ENCODE data around the gene ADORA3.
A peak's percentile ranks its signal among the peaks of the same experiment; 100 is the strongest.
"Not testable (repeated sequence)": the region's sequence is repeated elsewhere in the genome, so short reads cannot be mapped to it uniquely, and the experiment has no call there.

ADORA3 gene

DNA sequence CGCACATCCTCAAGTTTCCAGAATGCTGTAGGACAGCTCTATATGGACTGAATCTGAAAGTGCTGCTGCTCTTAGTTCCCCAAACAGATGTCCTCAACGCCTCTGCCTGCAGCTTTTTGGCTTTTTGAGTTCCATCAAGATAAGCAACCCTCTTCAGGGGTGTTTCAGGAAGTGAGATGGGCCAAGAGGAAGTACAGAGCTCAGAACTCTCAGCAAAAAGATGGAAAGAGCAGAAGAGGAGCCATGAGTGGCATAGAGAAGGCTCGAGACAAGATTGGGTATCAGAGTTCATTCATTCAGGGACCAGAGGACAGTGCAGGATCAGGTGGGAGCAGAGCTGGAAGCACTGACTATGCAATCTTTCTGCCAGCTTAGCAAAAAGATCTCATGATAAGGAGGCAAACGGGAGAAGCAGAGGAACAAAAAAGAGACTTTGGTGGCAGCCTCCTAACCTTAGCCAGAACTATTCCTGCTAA is at the start of gene ADORA3, which contains the start of gene TMIGD3:
Gene ADORA3 (minus strand): TSS at position 49 of the 476 bp plus-strand sequence. CDS start 279 bp downstream, outside the sequence.
Gene TMIGD3 (minus strand): TSS at position 49 of the 476 bp plus-strand sequence. CDS start 279 bp downstream, outside the sequence.
- DNase-seq (ENCODE audit: low read depth), result no peak

DNA sequence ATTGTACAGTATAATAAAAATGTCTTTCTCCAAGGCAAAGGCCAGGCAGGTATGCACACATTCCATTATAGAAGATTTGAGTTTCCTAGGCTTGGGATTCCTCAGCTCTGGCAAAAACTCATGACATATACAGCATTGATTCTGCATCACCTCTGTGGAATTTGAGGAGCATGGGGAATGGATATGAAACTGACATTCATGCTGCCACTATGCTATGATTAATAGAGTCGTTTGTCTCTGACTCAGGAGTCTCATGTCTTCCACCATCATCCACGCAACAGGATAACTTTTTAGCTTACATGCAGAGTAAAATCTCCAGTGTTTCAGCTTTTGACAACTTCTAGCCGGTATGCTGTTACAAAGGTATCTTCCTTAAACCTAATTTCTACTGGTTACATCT is 49.8 kb upstream of the ADORA3 start:
- peak; percentile 64 for DNase-seq (ENCODE audit: low read depth)

DNA sequence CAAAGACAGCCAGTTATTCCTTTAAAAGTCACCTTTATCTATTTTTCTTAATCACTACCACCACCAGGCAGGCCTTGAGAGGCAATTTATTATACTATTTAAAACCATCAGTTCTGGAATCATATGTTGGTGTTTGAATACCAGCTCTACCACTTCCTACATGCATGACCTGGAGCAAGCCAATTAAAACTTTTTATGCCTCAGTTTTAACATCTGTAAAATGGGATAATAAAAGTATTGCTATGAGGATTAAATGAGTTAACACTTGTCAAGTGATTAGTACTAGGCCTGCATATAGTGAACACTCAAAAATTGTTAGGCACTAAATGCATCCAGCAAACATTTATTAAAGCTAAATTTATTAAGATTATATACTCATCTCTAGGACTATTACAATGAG is 49.2 kb upstream of the ADORA3 start:
- DNase-seq (ENCODE audit: low read depth), result no peak

DNA sequence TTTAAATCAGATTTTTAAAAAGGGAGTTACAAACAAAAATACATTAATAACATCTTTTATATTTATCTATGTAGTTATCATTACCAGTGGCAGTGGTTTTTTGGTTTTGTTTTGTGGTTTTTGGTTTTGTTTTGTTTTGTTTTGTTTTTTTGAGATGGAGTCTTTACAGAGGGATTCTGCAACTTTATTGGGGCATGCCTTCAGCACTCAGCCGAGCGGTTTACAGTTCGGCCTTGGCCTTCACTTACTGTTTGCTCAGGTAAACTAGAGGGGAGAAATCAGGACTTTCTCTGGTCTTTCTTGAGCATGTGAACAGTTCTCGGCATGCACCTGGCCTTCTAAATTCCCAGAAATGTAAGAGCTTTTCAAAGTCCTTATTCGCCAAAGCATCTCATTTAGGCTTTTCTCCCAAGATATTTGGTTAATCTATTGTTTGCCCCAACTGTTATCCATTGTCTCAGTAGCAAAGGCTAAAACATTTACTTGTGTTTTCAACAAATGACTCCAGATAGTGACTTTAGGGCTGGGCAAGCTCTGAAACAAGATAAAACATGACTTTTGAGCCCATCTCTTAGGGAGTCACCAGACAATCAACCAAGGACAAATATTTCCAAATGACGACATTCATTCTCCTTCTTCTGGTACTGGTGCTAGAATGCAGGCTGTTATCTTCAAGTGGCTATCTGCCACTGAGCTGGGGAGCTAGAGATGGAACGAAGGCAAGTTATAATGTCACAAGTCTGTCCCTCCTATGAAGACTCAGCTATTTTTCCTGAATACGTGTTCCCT is 48.4 kb upstream of the ADORA3 start:
- DNase-seq (ENCODE audit: low read depth), result no peak

DNA sequence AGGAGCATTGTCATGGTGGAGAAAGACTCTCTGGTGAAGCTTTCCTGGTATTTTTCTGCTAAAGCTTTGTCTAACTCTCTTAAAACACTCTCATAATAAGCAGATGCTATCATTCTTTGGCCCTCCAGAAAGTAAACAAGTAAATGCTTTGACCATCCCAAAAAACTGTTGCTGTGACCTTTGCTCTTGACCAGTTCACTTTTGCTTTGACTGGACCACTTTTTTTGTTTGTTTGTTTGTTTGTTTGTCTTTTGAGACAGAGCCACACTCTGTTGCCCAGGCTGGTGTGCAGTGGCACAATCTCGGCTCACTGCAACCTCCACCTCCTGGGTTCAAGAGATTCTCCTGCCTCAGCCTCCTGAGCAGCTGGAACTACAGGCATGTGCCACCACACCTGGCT is 44.4 kb upstream of the ADORA3 start:
- not testable (repeated sequence) for DNase-seq (ENCODE audit: low read depth)

DNA sequence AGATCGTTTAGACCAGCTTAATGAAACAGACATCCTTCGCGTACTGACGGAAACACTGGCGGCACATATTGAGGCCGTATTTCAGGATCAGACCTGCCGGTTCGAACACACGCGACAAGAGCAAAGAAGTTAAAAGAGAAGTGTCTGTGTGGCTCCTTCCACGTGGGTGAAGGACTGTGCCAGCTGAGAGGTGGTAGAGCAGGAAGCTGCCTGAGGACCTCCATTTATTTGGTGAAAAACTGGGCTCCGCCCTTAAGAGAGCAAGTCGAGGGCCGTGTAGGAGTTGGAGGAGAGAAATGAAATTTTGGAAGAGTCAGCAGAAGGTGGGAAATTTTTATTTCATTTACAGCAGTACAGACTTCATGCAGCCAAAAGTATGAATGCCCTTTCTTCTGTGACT is 38.8 kb upstream of the ADORA3 start:
- DNase-seq (ENCODE audit: low read depth), result no peak

DNA sequence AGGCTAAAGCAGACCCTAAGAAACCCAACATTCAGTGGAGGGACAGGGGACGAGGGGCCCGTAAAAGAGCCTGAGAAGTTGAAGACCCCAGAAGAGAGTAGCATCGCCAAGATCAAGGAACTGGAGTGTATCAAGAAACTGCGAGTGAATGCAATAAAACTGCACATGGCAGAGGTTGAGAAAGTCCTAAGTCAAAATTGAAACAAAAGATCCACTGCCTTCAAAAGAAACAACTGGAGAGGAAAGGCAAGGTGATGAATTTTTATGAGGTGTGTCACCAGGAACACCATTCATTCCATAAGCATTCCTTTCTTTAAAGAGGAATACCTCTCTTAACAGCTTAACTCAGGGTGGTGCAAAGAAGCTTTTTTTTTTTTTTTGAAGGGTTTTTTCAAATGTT is 38.3 kb upstream of the ADORA3 start:
- DNase-seq (ENCODE audit: low read depth), result no peak

DNA sequence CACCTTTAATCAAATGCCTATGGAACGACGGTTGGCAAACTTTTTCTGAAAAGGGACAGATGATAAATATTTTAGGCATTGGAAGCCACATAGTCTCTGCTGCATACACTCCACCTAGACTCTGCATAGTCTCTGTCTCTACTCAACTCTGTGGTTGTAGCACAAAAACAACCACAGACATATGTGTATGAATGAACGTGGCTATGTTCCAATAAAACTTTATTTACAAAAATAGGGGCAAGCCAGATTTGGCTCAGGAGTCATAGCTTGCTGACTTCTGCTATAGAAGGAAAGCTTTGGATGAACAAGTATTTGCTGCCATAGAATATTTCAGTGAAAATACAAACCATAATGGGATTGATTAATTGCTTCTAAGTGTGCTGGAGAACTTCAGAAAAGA is 37.5 kb upstream of the ADORA3 start:
- no peak for DNase-seq (ENCODE audit: low read depth)

DNA sequence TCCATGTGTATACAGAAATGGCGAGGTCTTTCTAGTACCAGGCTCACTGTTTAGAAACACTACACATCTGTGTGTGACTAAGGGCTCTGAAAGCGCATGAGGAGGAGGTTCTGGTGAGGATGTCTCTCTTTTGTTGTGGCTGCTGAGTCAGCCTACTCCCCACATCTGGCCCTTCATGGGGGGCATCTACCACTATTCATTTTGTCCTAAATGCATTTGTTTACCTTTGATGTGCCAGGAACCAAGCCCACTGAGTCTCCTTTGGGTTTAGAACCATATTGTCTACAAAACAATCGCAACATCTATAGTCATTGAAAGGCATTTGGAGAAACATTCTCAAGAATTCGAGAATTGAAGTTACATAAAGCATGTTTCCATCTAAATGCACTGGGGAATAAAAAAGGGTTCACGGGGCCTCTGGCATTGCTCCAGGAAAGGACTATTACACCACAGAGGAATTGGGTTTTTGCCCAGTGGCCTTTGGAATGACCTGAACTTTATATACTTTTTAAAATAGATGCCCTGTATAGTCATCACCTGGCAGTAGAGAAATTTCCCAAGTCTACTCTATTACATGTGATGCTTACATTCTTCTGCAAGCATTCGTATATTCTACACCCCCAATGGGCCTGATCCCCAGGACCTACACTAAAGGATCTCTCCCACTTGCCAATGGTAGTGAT is 35.1 kb upstream of the ADORA3 start:
- DNase-seq (ENCODE audit: low read depth), result no peak

DNA sequence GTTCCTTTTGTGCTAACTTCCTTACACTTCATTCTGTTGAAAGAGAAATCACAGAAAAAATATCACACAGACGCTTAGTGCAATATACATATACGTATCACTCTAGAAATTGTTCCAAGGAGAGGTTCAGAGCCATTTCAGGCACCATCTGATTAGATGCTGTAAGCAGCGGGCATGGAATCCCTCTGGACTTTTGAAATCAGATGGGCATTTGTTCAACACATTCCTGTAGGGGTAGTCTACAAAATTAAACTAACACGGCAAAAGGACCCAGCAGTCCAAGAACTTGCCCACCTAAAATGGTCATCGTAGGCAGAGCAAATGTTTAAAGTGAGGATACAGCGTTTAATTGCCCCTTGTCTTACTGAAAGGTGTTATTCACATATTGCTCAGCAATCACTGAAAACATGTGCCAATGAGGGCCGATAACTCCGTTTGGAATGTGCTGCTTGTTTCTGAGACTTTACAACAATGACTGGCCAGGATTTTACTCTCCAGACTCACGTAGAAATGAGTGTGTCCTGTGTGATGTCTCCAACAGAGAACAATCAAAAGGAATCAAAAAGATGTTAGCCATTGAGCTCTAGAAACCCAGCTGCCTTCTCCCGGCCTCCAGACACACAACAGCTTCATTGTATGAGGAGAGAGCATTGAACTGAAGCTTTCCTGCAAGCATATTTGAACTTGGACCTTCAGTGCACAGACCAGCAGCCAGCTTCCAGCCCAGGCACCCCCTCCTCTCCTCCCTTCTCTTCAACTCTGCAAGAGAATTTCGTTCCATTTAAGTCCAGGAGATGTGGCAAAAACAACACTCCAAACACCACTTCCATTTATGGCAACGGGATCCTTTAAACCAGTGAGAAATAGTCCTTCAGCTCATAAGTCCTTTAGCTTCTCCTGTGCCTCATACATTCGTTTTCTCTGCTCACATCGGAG is 32.1 kb upstream of the ADORA3 start:
- no peak for DNase-seq (ENCODE audit: low read depth)

DNA sequence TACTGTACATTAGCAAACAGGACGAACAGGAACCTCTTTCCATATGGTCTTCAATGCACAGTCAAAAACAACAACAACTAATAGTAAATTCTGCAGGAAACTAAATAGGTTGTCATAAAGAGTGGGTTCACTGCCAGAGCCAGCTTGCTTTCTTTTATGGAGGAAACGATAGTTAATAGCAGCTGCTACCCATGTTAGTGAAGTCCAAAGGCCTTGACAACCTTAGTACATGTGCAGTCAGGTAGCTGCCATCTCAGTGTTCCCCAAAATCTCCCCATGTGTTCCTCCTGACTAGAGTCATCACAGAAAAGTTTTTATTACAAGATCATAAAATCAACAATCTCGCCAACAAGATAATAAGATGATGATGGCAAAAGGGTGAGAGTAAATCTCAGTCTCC is 16.6 kb upstream of the ADORA3 start:
- DNase-seq (ENCODE audit: low read depth), result no peak

DNA sequence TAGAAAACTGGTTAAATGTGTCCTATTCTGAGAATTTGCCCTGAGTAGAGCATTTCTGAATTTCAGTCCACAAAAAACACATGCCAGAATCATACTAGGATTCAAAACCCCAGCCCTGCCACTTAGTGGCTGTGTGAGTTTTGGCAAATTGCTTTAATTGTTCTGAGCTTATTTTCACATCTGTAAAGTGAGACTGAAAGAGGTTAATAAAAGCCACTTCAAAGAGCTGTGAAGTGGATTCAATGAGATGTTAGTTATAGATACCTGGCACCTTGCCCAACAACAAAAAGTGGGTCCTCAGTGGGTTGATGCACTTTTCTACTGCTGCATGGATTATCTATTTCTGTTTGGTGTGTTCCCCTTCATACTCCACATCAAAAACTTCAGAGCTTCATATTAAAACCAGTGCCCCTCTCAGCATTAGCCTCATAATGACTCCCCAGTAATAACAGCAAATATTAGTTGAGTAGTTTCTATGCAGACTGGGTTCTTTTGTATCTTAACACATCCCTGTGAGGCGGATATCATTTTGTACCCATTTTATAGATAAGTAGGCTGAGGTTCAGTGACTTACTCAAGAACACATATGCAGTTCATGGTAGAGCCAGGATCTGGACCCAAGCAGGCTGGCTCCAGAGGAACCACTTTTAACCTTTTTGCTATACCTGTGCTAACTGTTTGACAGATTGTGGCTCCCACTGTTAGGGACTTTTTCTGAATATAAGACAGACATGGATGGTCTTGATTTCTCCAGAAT is 14.2 kb upstream of the ADORA3 start:
- no peak for DNase-seq (ENCODE audit: low read depth)

DNA sequence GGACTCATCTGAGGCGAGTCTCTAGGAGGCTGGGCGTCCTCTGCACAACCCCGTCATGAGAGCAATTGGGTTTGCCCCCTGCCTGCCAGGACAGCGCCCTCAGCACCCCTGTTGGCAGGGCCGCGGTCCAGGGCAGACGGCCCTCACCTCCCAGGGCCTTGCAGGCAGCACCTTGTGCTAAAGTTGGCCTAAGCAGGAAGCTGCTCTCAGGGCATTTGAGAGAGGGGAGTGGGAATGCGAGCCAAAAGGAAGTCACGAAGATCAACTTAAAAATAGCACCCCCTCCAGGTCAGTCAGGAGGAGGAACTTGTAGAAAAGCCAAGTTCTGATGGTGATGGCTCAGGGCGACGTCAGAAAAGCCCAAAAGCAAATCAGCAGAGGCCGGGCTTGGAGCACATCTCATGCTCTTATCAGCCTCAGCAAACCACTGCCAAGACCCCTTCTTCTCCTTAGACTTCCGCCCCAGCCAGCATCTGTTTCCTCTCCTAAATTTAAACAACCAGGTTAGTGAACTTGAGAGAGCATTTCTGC is 12.6 kb upstream of the ADORA3 start:
- no peak for DNase-seq (ENCODE audit: low read depth)

DNA sequence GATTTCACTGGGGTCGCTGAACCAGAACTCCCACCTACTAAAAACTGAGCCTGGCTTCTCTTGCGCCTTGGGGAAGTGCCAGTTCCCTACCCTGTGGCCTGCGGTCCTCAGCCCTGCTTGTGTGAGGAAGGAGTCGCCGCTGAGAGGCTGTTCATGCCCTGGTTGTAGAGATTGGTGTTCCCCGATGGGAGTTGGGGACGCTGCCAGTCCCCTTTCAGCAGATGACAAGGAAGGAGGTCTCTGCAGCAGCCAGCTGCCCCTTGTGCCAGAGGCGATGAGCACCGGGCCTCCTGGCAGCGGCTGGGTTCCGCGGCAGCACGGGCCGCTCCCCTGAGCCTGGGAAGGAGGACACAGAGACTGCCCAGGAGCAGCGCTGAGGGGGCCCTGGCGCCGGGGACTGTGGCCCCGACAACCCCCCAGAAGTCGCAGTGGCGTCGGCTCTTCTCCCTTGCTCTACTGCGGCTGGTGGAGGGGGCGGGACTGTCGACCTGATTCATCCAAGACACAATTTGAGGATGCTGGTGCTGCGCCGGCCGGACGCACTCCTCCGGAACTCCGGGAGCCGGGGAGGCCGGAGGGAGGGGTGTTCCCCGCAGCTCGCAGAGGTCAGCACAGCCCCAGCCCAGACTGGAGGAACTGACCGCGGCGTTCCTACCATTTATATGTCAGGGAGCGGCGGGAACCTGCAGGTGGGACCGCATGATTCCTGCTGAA is 12.0 kb upstream of the ADORA3 start:
- DNase-seq (ENCODE audit: low read depth), result no peak

DNA sequence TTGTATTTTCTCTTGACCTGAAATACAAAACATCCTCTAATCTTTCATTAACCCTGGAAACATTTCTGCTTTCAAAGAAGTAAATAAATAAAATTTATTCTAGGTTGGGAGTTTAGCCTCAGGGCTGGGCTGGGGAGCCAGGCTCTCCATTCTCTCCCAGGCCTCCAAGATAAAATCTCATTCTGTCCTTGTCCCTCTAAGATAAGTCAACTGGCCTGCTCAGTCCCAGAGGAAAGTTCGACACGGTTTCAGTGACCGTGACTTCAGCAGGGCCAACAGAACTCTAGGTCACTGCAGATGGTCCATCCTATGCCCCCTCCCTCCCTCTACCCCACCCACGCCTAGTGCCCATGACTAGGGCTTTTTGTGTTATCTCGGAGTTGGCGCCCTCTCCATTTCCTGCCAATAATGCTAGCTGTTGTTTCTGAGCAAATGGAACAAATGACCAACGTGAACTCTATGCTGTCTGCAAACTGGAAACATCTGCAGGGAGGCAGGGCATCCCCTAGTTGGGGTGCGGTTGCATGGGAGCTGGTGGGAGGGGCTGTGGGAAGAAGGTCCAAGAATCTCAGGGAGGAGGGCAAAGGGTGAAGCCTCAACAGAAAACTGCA is 10.1 kb upstream of the ADORA3 start:
- no peak for DNase-seq (ENCODE audit: low read depth)

DNA sequence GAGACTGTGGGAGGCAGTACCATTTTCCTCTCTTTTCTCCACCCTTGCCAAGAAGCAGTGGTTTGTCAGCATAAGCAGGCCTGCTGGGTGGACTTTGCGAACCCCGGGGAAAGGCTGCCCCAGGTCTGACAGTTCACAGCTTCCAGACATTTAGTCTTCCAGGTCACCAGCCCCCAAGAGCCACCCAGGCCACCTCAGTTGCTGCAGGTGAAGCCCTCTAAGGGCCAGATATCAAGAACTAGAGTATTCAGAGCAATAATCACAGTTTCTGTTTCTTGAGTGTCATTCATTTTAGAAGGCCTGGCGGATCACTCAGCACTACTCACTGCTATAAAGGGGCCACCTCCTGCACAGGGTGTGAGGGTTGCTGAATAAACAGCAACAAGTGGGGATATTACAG is 9.5 kb upstream of the ADORA3 start:
- DNase-seq (ENCODE audit: low read depth), result no peak

DNA sequence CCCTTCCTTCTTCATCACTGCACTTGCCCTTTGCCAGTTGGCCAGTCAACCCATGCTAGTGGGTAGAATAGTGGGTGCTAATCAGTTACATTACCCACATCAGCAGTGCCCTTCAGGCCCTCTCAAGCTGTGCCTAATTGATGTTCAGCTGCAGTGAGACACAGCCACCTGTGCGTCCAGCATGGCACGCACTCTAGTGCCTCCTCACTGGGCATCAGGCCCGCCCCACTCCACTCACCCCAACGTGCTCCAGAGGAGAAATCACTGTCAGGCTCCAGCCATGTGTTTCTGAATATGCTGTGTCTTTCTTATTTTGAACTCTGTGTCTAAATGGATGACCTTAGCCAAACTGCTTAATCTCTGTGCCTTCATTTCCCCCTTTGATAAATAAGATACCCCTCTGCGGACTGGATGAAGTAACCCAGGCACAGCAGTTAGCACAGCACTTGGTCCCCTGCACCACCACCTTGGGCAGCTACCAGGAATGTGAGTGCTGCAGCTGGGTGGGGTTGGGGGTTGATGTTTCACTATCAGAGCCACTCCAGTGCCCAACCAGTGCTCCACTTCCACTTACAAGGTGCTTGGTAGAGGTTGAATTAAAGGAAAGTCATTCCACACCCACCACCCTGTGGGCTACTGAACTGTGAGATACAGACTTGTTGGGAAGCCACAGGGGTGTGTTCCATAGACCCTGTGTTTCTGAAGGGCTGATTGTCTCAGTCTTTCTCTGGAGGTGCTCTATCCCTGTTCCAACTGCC is 8.9 kb upstream of the ADORA3 start:
- no peak for DNase-seq (ENCODE audit: low read depth)

DNA sequence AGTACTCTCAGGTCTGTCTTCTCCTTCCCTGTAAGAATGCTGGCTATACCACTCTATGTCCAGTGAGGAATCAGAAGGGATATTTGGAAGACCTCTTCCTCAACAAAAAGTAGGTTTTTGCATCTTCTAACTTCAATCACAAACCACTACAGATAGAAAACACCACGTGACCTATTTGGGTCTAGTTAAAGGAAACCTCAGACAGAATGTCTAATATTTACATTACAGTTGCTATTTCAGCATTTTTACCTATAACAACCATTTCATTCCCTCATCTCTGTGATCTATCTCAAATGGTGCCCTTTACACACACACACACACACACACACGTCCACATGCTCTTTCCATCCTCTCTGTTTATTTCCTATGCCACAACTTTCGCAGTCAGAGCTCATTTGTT is 7.9 kb upstream of the ADORA3 start:
- no peak for DNase-seq (ENCODE audit: low read depth)

DNA sequence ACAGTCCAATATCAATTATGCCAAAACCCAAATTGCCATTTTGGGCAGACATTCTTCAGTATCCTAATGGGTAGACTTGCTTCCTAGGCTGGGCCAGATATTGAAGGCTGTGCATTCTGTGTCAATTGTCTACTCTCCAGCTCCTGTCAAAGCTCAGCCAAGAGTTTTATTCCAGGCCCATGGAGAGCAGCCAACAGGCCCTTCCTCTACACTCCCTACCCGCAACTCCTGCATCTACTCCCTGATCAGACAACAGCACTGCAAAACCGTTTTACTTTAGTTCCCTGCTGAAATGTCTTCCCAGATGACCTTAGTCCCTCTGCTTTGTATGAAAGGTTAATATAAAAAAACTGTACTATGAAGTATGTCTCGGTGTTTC is 6.6 kb upstream of the ADORA3 start:
- no peak for DNase-seq (ENCODE audit: low read depth)

Measured in stromal cell of bone marrow (primary cell).